Measurements from ENCODE around the gene COL6A3. TPM values are rescaled to one million over a fixed set of nuclear protein-coding genes. Genes with fewer than 3 reads are reported as not detected.

The COL6A3 gene, protein sequence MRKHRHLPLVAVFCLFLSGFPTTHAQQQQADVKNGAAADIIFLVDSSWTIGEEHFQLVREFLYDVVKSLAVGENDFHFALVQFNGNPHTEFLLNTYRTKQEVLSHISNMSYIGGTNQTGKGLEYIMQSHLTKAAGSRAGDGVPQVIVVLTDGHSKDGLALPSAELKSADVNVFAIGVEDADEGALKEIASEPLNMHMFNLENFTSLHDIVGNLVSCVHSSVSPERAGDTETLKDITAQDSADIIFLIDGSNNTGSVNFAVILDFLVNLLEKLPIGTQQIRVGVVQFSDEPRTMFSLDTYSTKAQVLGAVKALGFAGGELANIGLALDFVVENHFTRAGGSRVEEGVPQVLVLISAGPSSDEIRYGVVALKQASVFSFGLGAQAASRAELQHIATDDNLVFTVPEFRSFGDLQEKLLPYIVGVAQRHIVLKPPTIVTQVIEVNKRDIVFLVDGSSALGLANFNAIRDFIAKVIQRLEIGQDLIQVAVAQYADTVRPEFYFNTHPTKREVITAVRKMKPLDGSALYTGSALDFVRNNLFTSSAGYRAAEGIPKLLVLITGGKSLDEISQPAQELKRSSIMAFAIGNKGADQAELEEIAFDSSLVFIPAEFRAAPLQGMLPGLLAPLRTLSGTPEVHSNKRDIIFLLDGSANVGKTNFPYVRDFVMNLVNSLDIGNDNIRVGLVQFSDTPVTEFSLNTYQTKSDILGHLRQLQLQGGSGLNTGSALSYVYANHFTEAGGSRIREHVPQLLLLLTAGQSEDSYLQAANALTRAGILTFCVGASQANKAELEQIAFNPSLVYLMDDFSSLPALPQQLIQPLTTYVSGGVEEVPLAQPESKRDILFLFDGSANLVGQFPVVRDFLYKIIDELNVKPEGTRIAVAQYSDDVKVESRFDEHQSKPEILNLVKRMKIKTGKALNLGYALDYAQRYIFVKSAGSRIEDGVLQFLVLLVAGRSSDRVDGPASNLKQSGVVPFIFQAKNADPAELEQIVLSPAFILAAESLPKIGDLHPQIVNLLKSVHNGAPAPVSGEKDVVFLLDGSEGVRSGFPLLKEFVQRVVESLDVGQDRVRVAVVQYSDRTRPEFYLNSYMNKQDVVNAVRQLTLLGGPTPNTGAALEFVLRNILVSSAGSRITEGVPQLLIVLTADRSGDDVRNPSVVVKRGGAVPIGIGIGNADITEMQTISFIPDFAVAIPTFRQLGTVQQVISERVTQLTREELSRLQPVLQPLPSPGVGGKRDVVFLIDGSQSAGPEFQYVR (N-terminal part only)
- total RNA-seq, result 455 TPM

DNA sequence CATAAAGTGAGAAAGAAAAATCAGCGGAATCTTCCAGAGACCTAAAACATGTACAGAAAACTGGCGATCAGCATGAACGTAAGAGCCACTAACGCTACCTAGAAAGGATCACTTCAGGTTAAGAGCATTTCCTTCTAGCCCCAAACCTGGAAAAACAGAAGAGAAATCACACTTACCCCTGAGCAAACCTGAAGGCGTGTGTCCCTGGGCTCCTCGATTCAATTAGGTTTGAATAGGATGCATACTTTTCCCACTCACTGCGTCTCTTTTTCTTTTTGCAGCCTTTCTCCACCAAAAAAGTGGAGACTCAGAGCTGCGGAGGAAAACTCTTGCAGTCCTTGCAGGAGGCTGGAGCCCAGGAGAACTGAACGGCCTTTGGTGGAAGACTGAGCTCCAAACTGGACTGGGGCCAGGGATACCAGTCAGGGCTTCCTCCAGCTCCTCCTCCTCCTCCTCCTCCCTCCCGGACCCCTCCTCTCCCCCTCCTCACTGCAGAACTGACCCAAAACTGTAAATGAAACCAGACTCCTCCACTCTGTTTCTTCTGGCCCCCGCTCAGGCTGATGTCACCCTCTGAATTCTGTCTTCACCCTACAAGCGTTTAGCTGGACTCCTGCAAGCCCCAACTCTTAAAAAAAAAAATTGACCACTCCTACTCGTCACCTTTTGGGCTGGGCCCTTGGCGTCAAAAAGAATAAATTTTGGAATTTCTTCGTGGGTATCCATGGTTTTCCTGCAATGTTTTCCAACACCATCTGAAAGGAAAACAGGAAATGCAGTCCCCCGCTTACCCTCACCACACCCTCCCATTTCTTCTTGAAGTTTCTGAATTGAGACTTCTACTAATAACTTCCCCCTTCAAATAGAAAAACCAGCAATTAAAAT is at the start of gene COL6A3:
Gene COL6A3 (minus strand): TSS at position 388 of the 885 bp plus-strand sequence. CDS start 17,347 bp downstream, outside the sequence.

Other genes starting within 250 kb of the COL6A3 start
- 4.6 TPM for gene MLPH, start 73.1 kb upstream of the COL6A3 start, total RNA-seq
- gene PRLH, start 152.4 kb upstream of the COL6A3 start, total RNA-seq, result not detected
- 10.6 TPM for gene RAB17, start 176.6 kb upstream of the COL6A3 start, total RNA-seq
- 72.9 TPM for gene LRRFIP1, start 213.4 kb upstream of the COL6A3 start, total RNA-seq

Data from metanephros (tissue), 1 donor.